Astrocyte (in vitro differentiated cells and primary cell): Measurements from ENCODE around the gene C5orf15. TPM values are rescaled to one million over a fixed set of nuclear protein-coding genes. Genes with fewer than 3 reads are reported as not detected.

Source experiments
- DNase-seq: peaks from one replicate; pipeline ENCODE4 v3.0.0-alpha.2; 2010; ENCODE audit warnings: low read depth
- FAIRE-seq: peaks from 2 replicates; lab custom pipeline; 2011; peaks lifted over from hg19 to GRCh38; lab: Jason Lieb, UNC
- H2AFZ ChIP-seq: 2 replicates; pipeline ENCODE4 v1.6.0; 2012; ENCODE audit warnings: low read depth, low read length, inconsistent platforms
- H3K27ac ChIP-seq: 2 replicates; pipeline ENCODE4 v1.5.1; 2011; ENCODE audit warnings: low read depth, low read length, inconsistent platforms
- H3K27me3 ChIP-seq: 2 replicates; pipeline ENCODE4 v1.6.0; 2011; ENCODE audit warnings: low read length, inconsistent platforms; ENCODE audit not compliant: insufficient read depth
- H3K36me3 ChIP-seq: 2 replicates; pipeline ENCODE4 v1.5.1; 2011; ENCODE audit warnings: low read length, inconsistent platforms; ENCODE audit not compliant: insufficient read depth
- H3K4me1 ChIP-seq: 2 replicates; pipeline ENCODE4 v1.5.1; 2011; ENCODE audit warnings: low read length, inconsistent platforms; ENCODE audit not compliant: insufficient read depth
- H3K4me2 ChIP-seq: 2 replicates; pipeline ENCODE4 v1.6.0; 2012; ENCODE audit warnings: low read length, inconsistent platforms
- H3K4me3 ChIP-seq: 2 replicates; pipeline ENCODE4 v1.5.1; 2011; ENCODE audit warnings: low read depth, mild to moderate bottlenecking, low read length, inconsistent platforms; ENCODE audit not compliant: insufficient read depth
- H3K79me2 ChIP-seq: 2 replicates; pipeline ENCODE4 v1.6.0; 2012; ENCODE audit warnings: mild to moderate bottlenecking, low read length, inconsistent platforms; ENCODE audit not compliant: insufficient read depth
- H3K9ac ChIP-seq: 2 replicates; pipeline ENCODE4 v1.6.0; 2012; ENCODE audit warnings: mild to moderate bottlenecking, low read length, inconsistent platforms
- H3K9me3 ChIP-seq: 2 replicates; pipeline ENCODE4 v1.5.1; 2012; ENCODE audit warnings: low read depth, mild to moderate bottlenecking, low read length, inconsistent platforms; ENCODE audit not compliant: insufficient read depth
- H4K20me1 ChIP-seq: 2 replicates; pipeline ENCODE4 v1.6.0; 2012; ENCODE audit warnings: low read length, inconsistent platforms; ENCODE audit not compliant: insufficient read depth
- H3K27ac Mint-ChIP-seq: one replicate; pipeline ENCODE4 v1.8.0; 2021; ENCODE audit warnings: mild to moderate bottlenecking, mixed read lengths; ENCODE audit not compliant: unreplicated experiment
- H3K27me3 Mint-ChIP-seq: one replicate; pipeline ENCODE4 v1.8.0; 2021; ENCODE audit warnings: low read depth, mixed read lengths; ENCODE audit not compliant: unreplicated experiment
- H3K36me3 Mint-ChIP-seq: one replicate; pipeline ENCODE4 v1.8.0; 2021; ENCODE audit warnings: low read depth, mixed read lengths; ENCODE audit not compliant: unreplicated experiment
- H3K4me1 Mint-ChIP-seq: one replicate; pipeline ENCODE4 v1.8.0; 2021; ENCODE audit warnings: low read depth, mixed read lengths; ENCODE audit not compliant: unreplicated experiment
- H3K4me3 Mint-ChIP-seq: one replicate; pipeline ENCODE4 v1.8.0; 2021; ENCODE audit warnings: mild to moderate bottlenecking, moderate library complexity, mixed read lengths; ENCODE audit not compliant: unreplicated experiment
- H3K9me3 Mint-ChIP-seq: one replicate; pipeline ENCODE4 v1.8.0; 2021; ENCODE audit warnings: mild to moderate bottlenecking, mixed read lengths; ENCODE audit not compliant: unreplicated experiment
- EZH2 ChIP-seq: IDR thresholded peaks from 2 replicates; pipeline ENCODE4 v1.6.1; 2012; ENCODE audit warnings: mild to moderate bottlenecking, low read length, inconsistent platforms; ENCODE audit not compliant: insufficient read depth
- total RNA-seq: library from RNA; stranded (reverse); gene quantifications from 2 replicates; pipeline ENCODE4 v1.2.1, GENCODE V29; 2021
- TF ChIP-seq, protein P1 (sequence below): IDR thresholded peaks from 2 replicates; pipeline ENCODE4 v1.5.1; 2011; ENCODE audit warnings: low read depth, mild to moderate bottlenecking, inconsistent platforms, low read length, moderate library complexity; ENCODE audit not compliant: insufficient read depth

The C5orf15 gene
- total RNA-seq, 1 donor from 2014 or later, result 88.8 TPM

DNA sequence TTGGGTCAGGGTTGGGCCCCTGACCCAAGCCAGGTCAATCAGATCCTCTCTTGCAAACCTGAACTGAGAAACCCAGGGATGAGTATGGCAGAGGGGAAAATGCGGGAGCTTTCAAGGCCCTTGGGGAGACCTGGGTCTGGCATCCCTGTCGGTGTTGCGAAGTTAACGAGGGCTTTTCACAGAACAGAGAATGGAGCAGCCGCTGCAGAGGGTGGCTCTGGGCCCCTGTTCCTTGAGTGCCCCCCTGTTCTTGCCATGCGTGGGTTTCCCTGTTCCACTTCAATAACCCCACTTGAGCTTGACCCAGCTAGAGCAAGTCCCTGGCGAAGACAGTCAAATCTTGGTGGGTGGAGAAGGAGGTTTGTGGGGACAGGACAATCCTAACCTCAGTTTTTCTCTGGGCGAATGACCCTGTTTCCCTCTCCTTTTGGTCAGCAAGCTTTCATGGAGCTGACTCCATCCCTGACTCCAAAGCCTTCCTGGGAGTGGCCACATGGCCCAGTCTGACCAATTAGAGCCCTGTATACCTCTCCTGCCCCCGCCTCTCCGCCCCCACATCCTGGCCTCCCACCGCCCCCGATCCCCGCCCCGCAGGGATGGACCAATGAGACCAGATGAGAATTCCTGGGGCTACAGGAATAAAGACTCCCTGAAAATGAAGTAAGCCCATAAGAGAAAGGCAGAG is 39.3 kb upstream of the C5orf15 start:
- no peaks in the 10 kb centered on the region for H3K27me3 ChIP-seq
- H3K4me3 ChIP-seq, result no peak overlapping the region
- H3K27ac ChIP-seq, result no peak overlapping the region
- DNase-seq (no peak), FAIRE-seq (no peak)
- peaks cover 3% of the 10 kb centered on the region for H3K36me3 Mint-ChIP-seq
- H4K20me1 ChIP-seq, result peaks cover 12% of the 10 kb centered on the region
- H2AFZ ChIP-seq, result no peak overlapping the region
- H3K9ac ChIP-seq, result no peak overlapping the region
- peaks cover 7% of the 10 kb centered on the region for H3K9me3 Mint-ChIP-seq
- peaks cover 6% of the 10 kb centered on the region for H3K4me1 Mint-ChIP-seq
- peaks cover 27% of the 10 kb centered on the region for H3K79me2 ChIP-seq
- H3K27me3 Mint-ChIP-seq, result peaks cover 4% of the 10 kb centered on the region
- H3K9me3 ChIP-seq, result no peaks in the 10 kb centered on the region
- no peak overlapping the region for H3K27ac Mint-ChIP-seq
- H3K36me3 ChIP-seq, result no peaks in the 10 kb centered on the region
- H3K4me3 Mint-ChIP-seq, result no peak overlapping the region
- peaks cover 19% of the 10 kb centered on the region for H3K4me1 ChIP-seq
- H3K4me2 ChIP-seq, result peak overlapping the region; percentile 23
- TF ChIP-seq, protein P1, sequence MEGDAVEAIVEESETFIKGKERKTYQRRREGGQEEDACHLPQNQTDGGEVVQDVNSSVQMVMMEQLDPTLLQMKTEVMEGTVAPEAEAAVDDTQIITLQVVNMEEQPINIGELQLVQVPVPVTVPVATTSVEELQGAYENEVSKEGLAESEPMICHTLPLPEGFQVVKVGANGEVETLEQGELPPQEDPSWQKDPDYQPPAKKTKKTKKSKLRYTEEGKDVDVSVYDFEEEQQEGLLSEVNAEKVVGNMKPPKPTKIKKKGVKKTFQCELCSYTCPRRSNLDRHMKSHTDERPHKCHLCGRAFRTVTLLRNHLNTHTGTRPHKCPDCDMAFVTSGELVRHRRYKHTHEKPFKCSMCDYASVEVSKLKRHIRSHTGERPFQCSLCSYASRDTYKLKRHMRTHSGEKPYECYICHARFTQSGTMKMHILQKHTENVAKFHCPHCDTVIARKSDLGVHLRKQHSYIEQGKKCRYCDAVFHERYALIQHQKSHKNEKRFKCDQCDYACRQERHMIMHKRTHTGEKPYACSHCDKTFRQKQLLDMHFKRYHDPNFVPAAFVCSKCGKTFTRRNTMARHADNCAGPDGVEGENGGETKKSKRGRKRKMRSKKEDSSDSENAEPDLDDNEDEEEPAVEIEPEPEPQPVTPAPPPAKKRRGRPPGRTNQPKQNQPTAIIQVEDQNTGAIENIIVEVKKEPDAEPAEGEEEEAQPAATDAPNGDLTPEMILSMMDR, result no peak
- no peak for TF ChIP-seq EZH2

DNA sequence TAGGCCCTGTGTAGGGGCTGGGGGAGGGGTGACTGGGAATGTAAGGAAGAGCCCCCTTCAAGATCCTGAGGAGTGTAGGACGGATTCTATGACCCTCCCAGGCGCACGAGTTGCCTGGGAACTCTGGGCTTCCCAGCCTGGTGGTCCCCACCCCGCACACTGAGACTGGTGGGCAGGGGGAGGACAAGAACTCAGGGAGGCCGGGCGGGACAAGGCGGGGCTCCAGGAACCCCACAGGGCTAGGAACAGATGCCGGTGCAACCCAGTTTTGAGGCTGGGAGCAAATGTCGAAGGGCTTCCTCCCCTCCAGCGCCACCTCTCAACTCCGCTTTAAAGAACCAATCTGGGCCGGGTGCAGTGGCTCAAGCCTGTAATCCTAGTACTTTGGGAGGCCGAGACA is 37.7 kb upstream of the C5orf15 start:
- H3K4me1 Mint-ChIP-seq, result peaks cover 17% of the 10 kb centered on the region
- Histone ChIP-seq H3K9me3 (no peaks in the 10 kb centered on the region), H3K4me3 (peak overlapping the region; percentile 95), H3K4me1 (peaks cover 28% of the 10 kb centered on the region), H3K79me2 (peaks cover 43% of the 10 kb centered on the region), H3K36me3 (peaks cover 1% of the 10 kb centered on the region), H3K9ac (peak overlapping the region; percentile 96), H4K20me1 (peaks cover 28% of the 10 kb centered on the region), H3K4me2 (peak overlapping the region; percentile 87), H3K27ac (peak overlapping the region; percentile 89), H2AFZ (no peak overlapping the region), H3K27me3 (no peaks in the 10 kb centered on the region)
- peak overlapping the region; percentile 91 for H3K4me3 Mint-ChIP-seq
- peaks cover 6% of the 10 kb centered on the region for H3K36me3 Mint-ChIP-seq
- DNase-seq (no peak), FAIRE-seq (no peak)
- peak overlapping the region; percentile 77 for H3K27ac Mint-ChIP-seq
- H3K27me3 Mint-ChIP-seq, result no peaks in the 10 kb centered on the region
- TF ChIP-seq, protein P1, result no peak
- no peak for TF ChIP-seq EZH2
- H3K9me3 Mint-ChIP-seq, result no peaks in the 10 kb centered on the region

DNA sequence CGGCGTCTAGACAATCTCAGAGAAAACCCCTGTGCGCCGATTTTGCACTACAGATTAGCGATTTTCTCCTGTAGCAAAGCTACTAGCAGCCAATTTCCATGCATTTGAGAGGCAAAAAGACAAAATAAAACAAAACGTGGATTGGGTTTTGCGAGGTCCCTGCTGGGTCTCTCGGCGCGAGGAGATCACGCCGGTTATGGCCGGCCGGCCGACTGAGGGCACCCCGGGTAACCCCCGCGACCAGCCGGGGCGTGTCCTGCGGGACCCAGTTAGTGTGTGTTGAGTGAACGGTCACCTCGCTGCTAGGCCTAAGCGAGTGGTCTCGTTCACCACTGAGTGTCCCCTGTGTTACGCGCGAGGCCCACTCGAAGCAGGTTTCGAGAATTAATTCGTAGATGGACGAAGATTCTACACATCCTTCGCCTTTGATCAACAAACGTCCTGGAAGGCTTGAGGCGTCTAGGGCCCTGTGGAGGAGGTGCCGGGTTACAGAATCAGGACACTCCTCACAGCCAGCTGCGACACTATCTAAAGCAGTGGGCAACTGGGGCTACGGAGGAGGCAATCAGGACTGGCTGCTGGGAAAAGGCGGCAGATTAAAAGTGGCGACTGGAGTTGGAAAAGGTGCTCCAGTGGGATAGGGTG is 37.1 kb upstream of the C5orf15 start:
- no peak for FAIRE-seq
- Histone ChIP-seq H3K79me2 (peaks cover 49% of the 10 kb centered on the region), H3K27ac (peak overlapping the region; percentile 89), H2AFZ (peak overlapping the region; percentile 76), H3K4me3 (peak overlapping the region; percentile 95), H4K20me1 (peaks cover 33% of the 10 kb centered on the region), H3K4me1 (peaks cover 28% of the 10 kb centered on the region), H3K9me3 (no peaks in the 10 kb centered on the region), H3K4me2 (peak overlapping the region; percentile 87), H3K9ac (peak overlapping the region; percentile 96), H3K27me3 (no peaks in the 10 kb centered on the region), H3K36me3 (peaks cover 4% of the 10 kb centered on the region)
- TF ChIP-seq, protein P1, result no peak
- no peak for TF ChIP-seq EZH2
- peak overlapping the region; percentile 96 for H3K27ac Mint-ChIP-seq
- H3K36me3 Mint-ChIP-seq, result peaks cover 6% of the 10 kb centered on the region
- no peak for DNase-seq
- H3K4me1 Mint-ChIP-seq, result peaks cover 17% of the 10 kb centered on the region
- H3K9me3 Mint-ChIP-seq, result no peaks in the 10 kb centered on the region
- H3K4me3 Mint-ChIP-seq, result peak overlapping the region; percentile 91
- no peaks in the 10 kb centered on the region for H3K27me3 Mint-ChIP-seq
